K562 (cell line): Measurements from ENCODE around the gene BRMS1. TPM values are rescaled to one million over a fixed set of nuclear protein-coding genes. Genes with fewer than 3 reads are reported as not detected.

ENCODE experiments used
- ARHGAP35 ChIP-seq: fragments of 450-650 bp; IDR thresholded peaks from 2 replicates; pipeline ENCODE4 v1.6.1; 2018; ENCODE audit not compliant: partially characterized antibody
- HMGXB4 ChIP-seq: sonication (generic); formaldehyde crosslinking; IDR thresholded peaks from 2 replicates; pipeline ENCODE4 v1.8.1; 2023; ENCODE audit warnings: mild to moderate bottlenecking, missing genetic modification reagents
- MAFF ChIP-seq: IDR thresholded peaks from 2 replicates; pipeline ENCODE4 v1.6.1; 2012; ENCODE audit warnings: low read length, improper control_type of control experiment
- MAFK ChIP-seq: IDR thresholded peaks from 2 replicates; pipeline ENCODE4 v1.6.1; 2011; ENCODE audit warnings: low read length, improper control_type of control experiment
- NFE2 ChIP-seq: IDR thresholded peaks from 2 replicates; pipeline ENCODE4 v1.6.1; 2014; ENCODE audit warnings: antibody characterized with exemption, low read depth
- RBM34 ChIP-seq: fragments of 200-400 bp; formaldehyde crosslinking; IDR thresholded peaks from 2 replicates; pipeline ENCODE4 v1.6.1; 2018; ENCODE audit warnings: low read length, borderline replicate concordance; ENCODE audit not compliant: insufficient read depth
- SNRNP70 ChIP-seq: fragments of 200-400 bp; formaldehyde crosslinking; optimal IDR thresholded peaks from 2 replicates; pipeline ENCODE3; 2017; ENCODE audit warnings: low read depth, low read length
- TCFL5 ChIP-seq: fragments of 250-450 bp; sonication (Bioruptor Pico); conservative IDR thresholded peaks from 2 replicates; pipeline ENCODE4 v1.6.1; 2021; ENCODE audit warnings: mild to moderate bottlenecking, moderate library complexity, matching md5 sums
- ZBED1 ChIP-seq: IDR thresholded peaks from 2 replicates; pipeline ENCODE4 v1.6.1; 2014
- ZBTB34 ChIP-seq: fragments of 250-450 bp; sonication (Bioruptor Pico); IDR thresholded peaks from 2 replicates; pipeline ENCODE4 v1.8.0; 2021; ENCODE audit warnings: mild to moderate bottlenecking, moderate library complexity
- ZNF124 ChIP-seq: sonication (generic); formaldehyde crosslinking; IDR thresholded peaks from 2 replicates; pipeline ENCODE4 v1.8.1; 2022; ENCODE audit warnings: missing genetic modification reagents
- ZNF217 ChIP-seq: sonication (generic); formaldehyde crosslinking; IDR thresholded peaks from 2 replicates; pipeline ENCODE4 v1.8.0; 2022; ENCODE audit warnings: mild to moderate bottlenecking, missing genetic modification reagents
- ZNF277 ChIP-seq: fragments of 250-450 bp; sonication (Bioruptor Pico); IDR thresholded peaks from 2 replicates; pipeline ENCODE4 v1.8.0; 2022; ENCODE audit warnings: inconsistent platforms, mild to moderate bottlenecking, moderate library complexity, borderline replicate concordance
- polyA plus RNA-seq, 8 experiments: library from polyadenylated mRNA; depleted of rRNA in 4 of 8; stranded (reverse) in 5 of 8; unstranded in 3 of 8; fragments of >200 nt; fragmentation: Nextera tagmentation in 2 of 8; fragmentation: Illumina TruSeq in 1 of 8; extraction: Ambion mirVana in 2 of 8; extraction: Trizol in 1 of 8; gene quantifications; 2 replicates each; pipeline versions ENCODE4 v1.2.1 to v1.2.3, GENCODE V29; 2011 to 2014; ENCODE audit warnings: inconsistent platforms in 1 of 8, missing spikeins in 1 of 8
- total RNA-seq, 7 experiments: library from RNA; depleted of rRNA in 6 of 7; stranded (reverse); fragments of >200 nt in 6 of 7; fragmentation: Illumina TruSeq in 2 of 7; extraction: Trizol in 2 of 7; gene quantifications; 2 replicates each; pipeline versions ENCODE4 v1.2.1 to v1.2.3, GENCODE V29; 2011 to 2021; ENCODE audit warnings: low replicate concordance in 1 of 7

The BRMS1 gene
- total and polyA plus RNA-seq, 9 of the 15 experiments (the other 6 are each of a cell fraction or from before 2014, with no cell fraction given): 2.2 to 78.8 (median 33.4) TPM

GRCh38 chr11:66309475-66309874 is 35.4 kb downstream of the BRMS1 start (continued):
- TF ChIP-seq ZNF217 (no peak), ARHGAP35 (no peak), ZBTB34 (CRISPR knock-in tag) (no peak), TCFL5 (no peak), HMGXB4 (CRISPR knock-in tag) (no peak), RBM34 (no peak), ZBED1 (no peak), MAFF (peak; percentile 92), MAFK (peak; percentile 87), ZNF277 (CRISPR knock-in tag) (no peak), NFE2 (peak; percentile 20; the same call in 1 of the 2 replicates), ZNF124 (no peak), SNRNP70 (no peak)
